Stimulated activated naive B cell treated with anti-CD40 and anti-IgM and Interleukin-4, amounts not matched to agents 10 μg/mL and 1 μg/mL and 100 μg/mL, for 72 hours (primary cell): ENCODE measurements around the gene SMIM12.

Experiments used
- ATAC-seq, 2 donors: fragments of 150-1000 bp; cut with Tn5 transposase; replicated peaks; 2 replicates each; pipeline ENCODE4 v1.10.0; 2021; ENCODE audit warnings: moderate library complexity in 1 of 2
- DNase-seq: peaks from one replicate; pipeline ENCODE4 v3.0.0; 2021
- H3K27ac Mint-ChIP-seq: one replicate; pipeline ENCODE4 v1.8.0; 2022; ENCODE audit warnings: mild to moderate bottlenecking, mixed read lengths
- H3K27me3 Mint-ChIP-seq, 2 donors: one replicate each; pipeline ENCODE4 v1.8.0; 2022; ENCODE audit warnings: mixed read lengths in 2 of 2
- H3K36me3 Mint-ChIP-seq, 2 donors: one replicate each; pipeline ENCODE4 v1.8.0; 2022; ENCODE audit warnings: mixed read lengths in 2 of 2, mild to moderate bottlenecking in 1 of 2
- H3K4me1 Mint-ChIP-seq, 2 donors: one replicate each; pipeline ENCODE4 v1.8.0; 2022; ENCODE audit warnings: mixed read lengths in 2 of 2, mild to moderate bottlenecking in 1 of 2
- H3K4me3 Mint-ChIP-seq, 2 donors: one replicate each; pipeline ENCODE4 v1.8.0; 2022; ENCODE audit warnings: mild to moderate bottlenecking in 2 of 2, mixed read lengths in 2 of 2, moderate library complexity in 1 of 2
- H3K9me3 Mint-ChIP-seq, 2 donors: one replicate each; pipeline ENCODE4 v1.8.0; 2022; ENCODE audit warnings: mixed read lengths in 2 of 2, mild to moderate bottlenecking in 1 of 2

The SMIM12 gene

DNA sequence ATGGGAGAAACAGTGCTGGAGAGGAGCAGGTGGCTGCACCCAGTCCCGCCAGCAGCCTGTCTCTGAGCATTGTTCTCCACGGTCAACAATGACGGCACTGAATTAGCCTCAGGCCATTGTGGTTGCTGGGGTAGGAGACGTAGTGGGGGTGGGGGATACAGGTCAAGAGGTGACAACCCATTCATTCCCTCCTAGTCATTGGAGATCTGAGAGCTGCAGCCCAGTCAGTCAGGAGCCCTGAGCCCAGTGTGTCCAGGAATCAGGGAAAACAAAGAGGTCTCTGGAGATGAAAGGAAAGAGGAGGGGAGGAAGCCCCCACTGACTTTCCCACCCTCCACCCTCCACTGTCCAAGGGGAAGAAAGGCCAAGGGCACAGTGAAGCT, 15.3 kb downstream of the SMIM12 start:
- no peak for ATAC-seq
- H3K27ac Mint-ChIP-seq: no peak overlapping the region
- H3K27me3 Mint-ChIP-seq: no peaks in the 10 kb centered on the region
- no peaks in the 10 kb centered on the region for H3K9me3 Mint-ChIP-seq
- DNase-seq: no peak
- peaks cover 21 to 26% of the 10 kb centered on the region in 2 donors for H3K36me3 Mint-ChIP-seq
- no peak overlapping the region for H3K4me3 Mint-ChIP-seq
- H3K4me1 Mint-ChIP-seq: peaks cover 0 to 7% of the 10 kb centered on the region in 2 donors

DNA sequence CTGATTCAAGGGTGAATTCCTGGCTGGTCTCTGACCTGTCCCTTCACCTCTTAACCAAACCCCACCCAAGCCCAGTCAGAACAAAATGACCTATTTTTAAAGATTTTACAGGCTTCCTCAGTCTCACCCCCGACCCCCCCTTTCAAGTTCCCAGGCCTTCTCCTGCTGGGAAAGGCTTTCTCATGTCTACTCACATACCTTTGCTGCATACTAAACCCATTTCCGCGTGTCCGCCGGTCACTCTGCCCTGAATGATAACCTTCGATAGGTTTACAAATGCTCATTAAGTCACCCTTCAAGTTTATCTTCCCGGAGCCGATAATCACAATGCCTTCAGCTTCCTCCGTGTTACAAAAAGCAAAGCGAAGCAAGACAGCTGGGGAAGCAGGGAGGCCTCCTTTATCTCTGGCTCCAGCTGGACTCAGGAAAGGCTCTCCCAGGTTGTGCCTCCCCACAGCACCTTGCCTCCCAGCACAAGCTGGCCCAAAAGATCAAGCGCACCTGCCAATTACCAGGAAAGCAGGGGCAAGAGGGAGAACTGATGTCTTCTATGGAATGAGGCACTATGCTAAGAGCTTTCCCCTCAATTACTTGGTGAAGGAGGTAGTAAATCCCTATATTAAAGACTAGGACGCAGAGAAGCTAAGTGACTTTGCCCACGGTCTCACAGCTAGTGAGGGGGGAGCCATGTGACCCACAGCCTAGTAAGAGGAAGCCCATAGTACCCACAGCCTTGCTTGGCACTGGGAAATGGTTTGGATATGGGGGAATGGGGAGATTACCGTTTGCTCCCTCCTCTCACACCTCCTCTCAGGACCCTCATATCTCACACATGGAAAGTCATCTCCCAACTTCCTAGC, 15.9 kb downstream of the SMIM12 start:
- no peak for DNase-seq
- peak overlapping the region; percentile 6 for H3K27ac Mint-ChIP-seq
- peaks cover 0 to 7% of the 10 kb centered on the region in 2 donors for H3K4me1 Mint-ChIP-seq

DNA sequence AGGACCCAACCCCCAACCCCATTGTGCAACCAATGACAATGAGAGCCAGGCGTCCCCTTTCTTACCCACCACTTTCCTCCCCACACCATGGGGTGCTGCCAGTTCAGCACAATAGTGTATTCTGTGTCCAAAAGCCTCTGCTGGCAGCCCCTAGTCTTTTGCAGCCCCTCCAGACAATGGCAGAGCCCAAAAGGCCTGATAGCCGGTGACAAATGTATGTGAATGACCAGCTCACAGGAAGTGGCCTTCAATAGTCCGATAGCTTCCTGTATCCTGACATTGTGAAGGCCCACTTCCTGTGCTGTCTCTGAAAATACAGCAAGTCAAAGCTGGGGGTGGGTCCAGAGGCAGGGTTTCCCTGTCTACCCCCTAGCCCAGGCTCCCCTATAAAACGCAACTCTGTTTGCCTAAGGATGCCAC, 16.6 kb downstream of the SMIM12 start:
- no peak overlapping the region for H3K27ac Mint-ChIP-seq
- H3K27me3 Mint-ChIP-seq: no peaks in the 10 kb centered on the region
- H3K9me3 Mint-ChIP-seq: no peaks in the 10 kb centered on the region
- H3K4me1 Mint-ChIP-seq: peaks cover 0 to 5% of the 10 kb centered on the region in 2 donors
- H3K36me3 Mint-ChIP-seq: peaks cover 12 to 17% of the 10 kb centered on the region in 2 donors
- ATAC-seq: no peak
- no peak for DNase-seq
- H3K4me3 Mint-ChIP-seq: no peak overlapping the region

More for the DNA sequence above, 15.9 kb downstream of the SMIM12 start:
- H3K4me3 Mint-ChIP-seq: no peak overlapping the region
- H3K36me3 Mint-ChIP-seq: peaks cover 18 to 21% of the 10 kb centered on the region in 2 donors
- ATAC-seq: no peak
- H3K27me3 Mint-ChIP-seq: no peaks in the 10 kb centered on the region
- no peaks in the 10 kb centered on the region for H3K9me3 Mint-ChIP-seq

DNA sequence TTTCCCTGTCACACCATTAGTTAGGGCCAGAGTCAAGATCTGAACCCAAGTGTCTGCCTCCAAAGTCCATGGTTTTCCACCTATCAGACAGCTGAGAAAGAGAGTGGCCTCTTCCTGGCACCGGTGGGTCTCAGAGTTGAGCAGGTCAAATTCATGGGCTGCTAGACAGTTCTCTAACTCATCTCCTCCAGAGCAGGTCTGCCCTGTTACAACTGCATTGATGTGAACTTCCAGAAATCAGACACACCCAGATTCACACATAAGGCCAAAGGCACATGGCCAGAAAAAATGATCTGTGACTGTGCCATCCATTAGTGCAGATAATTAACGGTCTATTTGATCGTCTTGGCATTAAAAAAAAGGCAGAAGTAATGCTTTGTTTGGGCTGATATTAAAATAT, 17.5 kb downstream of the SMIM12 start:
- Mint-ChIP-seq H3K27ac (no peak overlapping the region), H3K4me1 (peaks cover 0 to 7% of the 10 kb centered on the region in 2 donors), H3K27me3 (no peaks in the 10 kb centered on the region), H3K9me3 (no peaks in the 10 kb centered on the region), H3K4me3 (no peak overlapping the region), H3K36me3 (peaks cover 10 to 18% of the 10 kb centered on the region in 2 donors)
- DNase-seq: no peak
- no peak for ATAC-seq

DNA sequence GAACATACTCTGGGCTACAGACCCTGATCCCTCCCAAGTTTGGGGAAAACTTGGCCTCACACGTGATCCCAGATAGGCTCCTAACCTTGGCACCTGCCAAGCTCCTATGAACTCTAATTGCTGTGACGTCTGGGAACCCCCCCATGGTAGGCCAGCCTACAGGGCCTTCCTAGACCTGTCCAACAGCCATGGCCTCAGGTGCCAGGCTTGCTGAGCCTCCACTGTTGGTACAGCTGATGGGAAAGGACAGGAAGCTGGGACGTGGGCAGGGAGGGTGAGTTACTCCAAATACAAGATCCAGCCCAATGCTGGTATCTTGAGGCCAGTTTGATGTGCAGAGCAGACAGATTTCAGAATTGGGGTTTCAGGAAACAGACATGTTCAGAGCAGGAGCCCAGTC, 19.1 kb downstream of the SMIM12 start:
- Mint-ChIP-seq H3K9me3 (no peaks in the 10 kb centered on the region), H3K27me3 (no peaks in the 10 kb centered on the region), H3K27ac (no peak overlapping the region), H3K36me3 (peaks cover 11 to 21% of the 10 kb centered on the region in 2 donors), H3K4me3 (no peak overlapping the region), H3K4me1 (peaks cover 0 to 7% of the 10 kb centered on the region in 2 donors)
- DNase-seq (no peak), ATAC-seq (no peak)

- no peaks in the 10 kb centered on the region for H3K27me3 Mint-ChIP-seq
- no peaks in the 10 kb centered on the region for H3K9me3 Mint-ChIP-seq
- peaks cover 14 to 24% of the 10 kb centered on the region in 2 donors for H3K36me3 Mint-ChIP-seq
- H3K4me1 Mint-ChIP-seq: peaks cover 0 to 7% of the 10 kb centered on the region in 2 donors
- no peak for ATAC-seq
- no peak for DNase-seq
- H3K4me3 Mint-ChIP-seq: no peak overlapping the region
- no peak overlapping the region for H3K27ac Mint-ChIP-seq
Observed at GRCh38 chr1:34839526-34840305, 19.8 kb downstream of the SMIM12 start.

- no peak for DNase-seq
- Mint-ChIP-seq H3K27ac (no peak overlapping the region), H3K36me3 (peaks cover 5 to 16% of the 10 kb centered on the region in 2 donors), H3K4me3 (no peak overlapping the region), H3K27me3 (no peaks in the 10 kb centered on the region), H3K4me1 (peaks cover 1 to 3% of the 10 kb centered on the region in 2 donors), H3K9me3 (no peaks in the 10 kb centered on the region)
- ATAC-seq: no peak
Observed at GRCh38 chr1:34833711-34834110, 25.8 kb downstream of the SMIM12 start.

GRCh38 chr1:34831721-34832246, 27.8 kb downstream of the SMIM12 start:
- peaks cover 5 to 10% of the 10 kb centered on the region in 2 donors for H3K36me3 Mint-ChIP-seq
- no peak overlapping the region for H3K4me3 Mint-ChIP-seq
- H3K27me3 Mint-ChIP-seq: no peaks in the 10 kb centered on the region
- no peak for DNase-seq
- ATAC-seq: no peak
- peaks cover 3 to 4% of the 10 kb centered on the region in 2 donors for H3K4me1 Mint-ChIP-seq
- H3K27ac Mint-ChIP-seq: no peak overlapping the region
- H3K9me3 Mint-ChIP-seq: no peaks in the 10 kb centered on the region

DNA sequence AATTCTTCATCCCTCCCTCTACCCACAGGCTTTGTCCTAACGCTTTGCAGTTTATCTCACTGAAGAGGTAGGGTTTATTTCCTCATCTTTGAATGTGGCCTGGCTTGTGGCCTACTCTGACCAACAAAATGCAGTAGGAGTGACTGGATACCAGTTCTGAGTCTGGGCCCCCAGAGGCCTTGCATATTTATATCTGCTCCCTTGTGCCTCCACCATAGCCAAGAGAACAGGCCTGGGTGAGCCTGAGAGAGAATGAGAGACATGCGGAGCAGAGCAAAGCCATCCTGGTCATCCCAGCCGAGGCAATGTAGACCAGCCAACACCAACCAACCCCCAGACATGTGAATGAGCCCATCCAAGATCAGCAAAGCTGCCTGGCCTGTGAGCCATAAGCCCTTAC, 30.3 kb downstream of the SMIM12 start:
- H3K4me1 Mint-ChIP-seq: peaks cover 3 to 4% of the 10 kb centered on the region in 2 donors

DNA sequence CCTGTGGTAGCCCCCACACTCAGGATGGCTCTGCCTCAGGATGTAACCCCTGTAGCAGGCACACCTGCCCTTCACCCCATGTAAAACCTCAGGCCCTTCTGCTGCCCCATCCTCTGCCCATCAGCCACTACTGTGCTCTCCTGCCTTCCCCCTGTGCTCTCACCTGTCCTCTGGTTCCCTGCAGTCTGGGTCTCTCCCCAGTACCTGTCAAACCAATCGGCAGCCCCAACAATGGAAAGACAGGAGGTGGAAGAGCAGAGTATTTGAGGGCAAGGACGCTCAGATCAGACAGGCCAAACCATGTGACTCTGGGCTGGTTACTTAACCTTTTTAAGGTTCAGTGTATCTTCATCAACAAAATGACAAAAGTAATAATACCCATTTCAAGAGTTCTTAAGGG, 30.9 kb downstream of the SMIM12 start:
- peaks cover 2 to 4% of the 10 kb centered on the region in 2 donors for H3K36me3 Mint-ChIP-seq
- H3K4me3 Mint-ChIP-seq: no peak overlapping the region
- no peaks in the 10 kb centered on the region for H3K27me3 Mint-ChIP-seq
- DNase-seq: no peak
- H3K27ac Mint-ChIP-seq: no peak overlapping the region
- ATAC-seq: no peak
- H3K9me3 Mint-ChIP-seq: no peaks in the 10 kb centered on the region
- H3K4me1 Mint-ChIP-seq: peaks cover 3 to 4% of the 10 kb centered on the region in 2 donors

More for the DNA sequence above, 30.3 kb downstream of the SMIM12 start:
- no peaks in the 10 kb centered on the region for H3K27me3 Mint-ChIP-seq
- peaks cover 2 to 4% of the 10 kb centered on the region in 2 donors for H3K36me3 Mint-ChIP-seq
- DNase-seq (no peak), ATAC-seq (no peak)
- H3K4me3 Mint-ChIP-seq: no peak overlapping the region
- no peaks in the 10 kb centered on the region for H3K9me3 Mint-ChIP-seq
- H3K27ac Mint-ChIP-seq: no peak overlapping the region

- H3K27me3 Mint-ChIP-seq: no peaks in the 10 kb centered on the region
- no peak for DNase-seq
- H3K9me3 Mint-ChIP-seq: no peaks in the 10 kb centered on the region
- H3K27ac Mint-ChIP-seq: no peak overlapping the region
- peaks cover 0 to under 1% of the 10 kb centered on the region in 2 donors for H3K36me3 Mint-ChIP-seq
- ATAC-seq: no peak
- H3K4me1 Mint-ChIP-seq: peaks cover 3 to 4% of the 10 kb centered on the region in 2 donors
- no peak overlapping the region for H3K4me3 Mint-ChIP-seq
Observed at GRCh38 chr1:34827341-34827941, 32.1 kb downstream of the SMIM12 start.

GRCh38 chr1:34825455-34826091, 34.0 kb downstream of the SMIM12 start:
- DNase-seq (no peak), ATAC-seq (no peak)
- Mint-ChIP-seq H3K9me3 (no peaks in the 10 kb centered on the region), H3K36me3 (no peaks in the 10 kb centered on the region), H3K27me3 (no peaks in the 10 kb centered on the region), H3K4me3 (no peak overlapping the region), H3K4me1 (peaks cover 3 to 10% of the 10 kb centered on the region in 2 donors), H3K27ac (no peak overlapping the region)

DNA sequence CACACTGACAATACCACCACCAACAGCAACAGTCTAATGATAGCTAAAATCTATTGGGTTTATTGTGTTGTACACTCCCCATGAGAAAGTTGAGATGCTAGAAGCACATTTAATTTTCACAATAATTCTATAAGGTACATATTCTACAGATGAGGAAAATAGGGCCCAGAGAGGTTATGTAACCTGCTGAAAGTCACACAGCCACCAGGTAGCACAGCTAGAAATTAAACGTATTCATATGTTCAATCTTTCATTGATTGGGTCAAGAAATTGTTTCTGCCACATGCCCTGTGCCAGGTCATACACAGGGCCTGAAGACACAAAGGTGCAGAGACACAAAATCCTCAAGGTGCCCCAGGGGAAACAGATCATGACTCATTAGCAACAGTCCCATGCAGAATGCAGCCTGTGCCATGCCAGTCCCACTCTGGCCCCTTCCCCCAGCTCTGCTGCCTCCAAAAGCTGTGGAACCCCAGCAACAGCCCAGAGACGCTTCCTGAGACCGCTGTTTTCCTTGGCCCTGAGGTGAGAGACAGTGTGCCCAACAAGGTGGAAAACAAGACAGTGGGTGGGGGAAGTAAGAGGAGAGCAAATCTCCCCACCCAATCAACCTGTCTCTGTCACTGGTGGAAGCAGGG, 34.6 kb downstream of the SMIM12 start:
- H3K27me3 Mint-ChIP-seq: no peaks in the 10 kb centered on the region
- no peak overlapping the region for H3K4me3 Mint-ChIP-seq

More for the DNA sequence above, 34.6 kb downstream of the SMIM12 start:
- H3K36me3 Mint-ChIP-seq: no peaks in the 10 kb centered on the region
- DNase-seq (no peak), ATAC-seq (no peak)
- H3K27ac Mint-ChIP-seq: no peak overlapping the region
- H3K4me1 Mint-ChIP-seq: peaks cover 3 to 10% of the 10 kb centered on the region in 2 donors
- H3K9me3 Mint-ChIP-seq: no peaks in the 10 kb centered on the region
